HG02678 (cell line): ENCODE measurements around the gene HAUS5.
A peak's percentile ranks its signal among the peaks of the same experiment; 100 is the strongest.
"Not testable (repeated sequence)": the region's sequence is repeated elsewhere in the genome, so short reads cannot be mapped to it uniquely, and the experiment has no call there.

Source experiments
- ATAC-seq: cut with Tn5 transposase; IDR thresholded peaks from one replicate; pipeline ENCODE4 v1.9.1; 2021; ENCODE audit warnings: mild to moderate bottlenecking, moderate library complexity; ENCODE audit not compliant: unreplicated experiment

HAUS5 gene

GRCh38 chr19:35607170-35607569 lies 5.4 kb upstream of the HAUS5 start:
- not testable (repeated sequence) for ATAC-seq

GRCh38 chr19:35607661-35608060 lies 4.9 kb upstream of the HAUS5 start:
- ATAC-seq, result no peak

- ATAC-seq, result no peak
Measured at GRCh38 chr19:35608251-35608650, 4.3 kb upstream of the HAUS5 start.

GRCh38 chr19:35609851-35610353 lies 2.6 kb upstream of the HAUS5 start:
- no peak for ATAC-seq

GRCh38 chr19:35612224-35612558 lies 344 bp upstream of the HAUS5 start:
- ATAC-seq, result no peak

GRCh38 chr19:35613574-35613973 lies 1.0 kb downstream of the HAUS5 start:
- no peak for ATAC-seq

GRCh38 chr19:35615036-35615435 lies 2.5 kb downstream of the HAUS5 start:
- ATAC-seq, result no peak

- no peak for ATAC-seq
Measured at GRCh38 chr19:35618857-35619256, 6.3 kb downstream of the HAUS5 start.

GRCh38 chr19:35619290-35619923 lies 6.9 kb downstream of the HAUS5 start:
- ATAC-seq, result no peak

- no peak for ATAC-seq
Measured at GRCh38 chr19:35620001-35620400, 7.5 kb downstream of the HAUS5 start.

- ATAC-seq, result no peak
Measured at GRCh38 chr19:35621708-35622107, 9.2 kb downstream of the HAUS5 start.

- no peak for ATAC-seq
Measured at GRCh38 chr19:35622750-35623149, 10.2 kb downstream of the HAUS5 start.

GRCh38 chr19:35623327-35624010 lies 10.9 kb downstream of the HAUS5 start:
- no peak for ATAC-seq

GRCh38 chr19:35628264-35628564 lies 15.7 kb downstream of the HAUS5 start:
- ATAC-seq, result no peak

- peak; percentile 98 for ATAC-seq
Measured at GRCh38 chr19:35628565-35629331, 16.2 kb downstream of the HAUS5 start, which contains the start of gene RBM42. TSS of gene RBM42 (plus strand) at chr19:35629036. CDS start at chr19:35629154, 118 bp downstream.

GRCh38 chr19:35629332-35629633 lies 16.7 kb downstream of the HAUS5 start:
- ATAC-seq, result peak; percentile 1

GRCh38 chr19:35633727-35634440 lies 21.3 kb downstream of the HAUS5 start:
- no peak for ATAC-seq

- ATAC-seq, result no peak
Measured at GRCh38 chr19:35636651-35637050, 24.1 kb downstream of the HAUS5 start.

GRCh38 chr19:35637165-35637564 lies 24.6 kb downstream of the HAUS5 start:
- no peak for ATAC-seq

GRCh38 chr19:35639321-35639639 lies 26.7 kb downstream of the HAUS5 start:
- ATAC-seq, result no peak

- no peak for ATAC-seq
Measured at GRCh38 chr19:35639863-35640262, 27.3 kb downstream of the HAUS5 start.
